HEK293T (cell line): ENCODE results near the gene SLC9A9.

Experiments used
- ARNT ChIP-seq: fragments of 450-650 bp; IDR thresholded peaks from 2 replicates; pipeline ENCODE4 v1.6.1; 2017; ENCODE audit warnings: mild to moderate bottlenecking
- BHLHE40 ChIP-seq: fragments of 450-650 bp; IDR thresholded peaks from 2 replicates; pipeline ENCODE4 v1.6.1; 2016; ENCODE audit warnings: mild to moderate bottlenecking, moderate library complexity, borderline replicate concordance
- CTBP1 ChIP-seq: fragments of 450-650 bp; IDR thresholded peaks from 2 replicates; pipeline ENCODE4 v1.6.1; 2016; ENCODE audit warnings: borderline replicate concordance
- ELF4 ChIP-seq: fragments of 450-650 bp; IDR thresholded peaks from 2 replicates; pipeline ENCODE4 v1.6.1; 2017; ENCODE audit warnings: antibody characterized with exemption
- FOXA1 ChIP-seq: fragments of 450-650 bp; IDR thresholded peaks from 2 replicates; pipeline ENCODE4 v1.6.1; 2016; ENCODE audit warnings: mild to moderate bottlenecking
- FOXK2 ChIP-seq: fragments of 450-650 bp; IDR thresholded peaks from 2 replicates; pipeline ENCODE4 v1.6.1; 2016; ENCODE audit warnings: mild to moderate bottlenecking
- FOXM1 ChIP-seq: fragments of 450-650 bp; IDR thresholded peaks from 2 replicates; pipeline ENCODE4 v1.6.1; 2017; ENCODE audit warnings: mild to moderate bottlenecking, borderline replicate concordance
- HDGF ChIP-seq: fragments of 450-650 bp; IDR thresholded peaks from 2 replicates; pipeline ENCODE4 v1.6.1; 2017; ENCODE audit warnings: antibody characterized with exemption, borderline replicate concordance
- NFRKB ChIP-seq: fragments of 450-650 bp; IDR thresholded peaks from 2 replicates; pipeline ENCODE4 v1.6.1; 2016; ENCODE audit warnings: mild to moderate bottlenecking, moderate library complexity
- SP1 ChIP-seq: fragments of 450-650 bp; IDR thresholded peaks from 2 replicates; pipeline ENCODE4 v1.6.1; 2017
- SUZ12 ChIP-seq: fragments of 450-650 bp; IDR thresholded peaks from 2 replicates; pipeline ENCODE4 v1.6.1; 2016; ENCODE audit warnings: mild to moderate bottlenecking
- TARDBP ChIP-seq: fragments of 450-650 bp; IDR thresholded peaks from 2 replicates; pipeline ENCODE4 v1.6.1; 2016
- ZNF384 ChIP-seq: fragments of 450-650 bp; IDR thresholded peaks from 2 replicates; pipeline ENCODE4 v1.6.1; 2016
- TF ChIP-seq, protein P1 (sequence below): fragments of 450-650 bp; IDR thresholded peaks from 2 replicates; pipeline ENCODE4 v1.6.1; 2016

DNA sequence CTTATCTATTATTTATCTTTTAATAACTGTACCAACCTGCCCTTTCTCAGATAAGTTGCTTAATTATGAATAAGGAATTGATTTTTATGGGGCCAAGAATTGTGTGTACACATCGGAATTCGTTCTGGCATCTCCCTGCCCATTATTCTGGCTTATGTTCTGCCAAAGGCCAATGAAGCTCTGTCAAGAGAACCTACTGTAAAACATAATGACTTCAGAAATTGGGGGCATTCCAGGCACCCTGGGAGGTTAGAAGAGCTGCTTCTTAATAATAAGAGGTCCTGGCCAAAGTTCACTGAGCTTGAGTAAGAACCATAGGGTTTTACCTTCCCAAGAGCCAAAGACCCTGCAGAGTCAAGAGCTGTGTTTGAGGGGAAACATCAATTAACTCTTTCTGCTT is 261.7 kb downstream of the SLC9A9 start:
- TF ChIP-seq FOXM1 (no peak), FOXA1 (no peak), SUZ12 (no peak), BHLHE40 (no peak), TARDBP (no peak), SP1 (no peak), HDGF (no peak), ZNF384 (no peak), FOXK2 (no peak), NFRKB (no peak), ARNT (no peak), CTBP1 (no peak), ELF4 (no peak)
- TF ChIP-seq, protein P1, sequence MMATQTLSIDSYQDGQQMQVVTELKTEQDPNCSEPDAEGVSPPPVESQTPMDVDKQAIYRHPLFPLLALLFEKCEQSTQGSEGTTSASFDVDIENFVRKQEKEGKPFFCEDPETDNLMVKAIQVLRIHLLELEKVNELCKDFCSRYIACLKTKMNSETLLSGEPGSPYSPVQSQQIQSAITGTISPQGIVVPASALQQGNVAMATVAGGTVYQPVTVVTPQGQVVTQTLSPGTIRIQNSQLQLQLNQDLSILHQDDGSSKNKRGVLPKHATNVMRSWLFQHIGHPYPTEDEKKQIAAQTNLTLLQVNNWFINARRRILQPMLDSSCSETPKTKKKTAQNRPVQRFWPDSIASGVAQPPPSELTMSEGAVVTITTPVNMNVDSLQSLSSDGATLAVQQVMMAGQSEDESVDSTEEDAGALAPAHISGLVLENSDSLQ, result no peak
